Left cardiac atrium (tissue), 4 donors: ENCODE results near the gene LYPD6B. TPM values are rescaled to one million over a fixed set of nuclear protein-coding genes. Genes with fewer than 3 reads are reported as not detected.
"Not testable (repeated sequence)": the region's sequence is repeated elsewhere in the genome, so short reads cannot be mapped to it uniquely, and the experiment has no call there.

Source experiments
- ATAC-seq, 2 donors: fragments of 200-7000 bp; cut with Tn5 transposase; one replicate each; pipeline ENCODE4 v1.9.1; 2020; ENCODE audit warnings: mild to moderate bottlenecking in 2 of 2, moderate library complexity in 2 of 2
- DNase-seq: peaks from one replicate; pipeline ENCODE4 v3.0.0-alpha.2; 2020
- intact Hi-C, 2 donors: fragments of 100-400 bp; cut with DNase I; formaldehyde crosslinking; loops; one replicate each; pipeline versions ENCODE4 v1.14.1 to v1.15.1; 2022 to 2023
- total RNA-seq, 2 donors: library from RNA; stranded (reverse); fragmentation: NEBNext Ultra II Directional; extraction: Animal tissue kit (Norgen Biotek cat#: 25700); gene quantifications; one replicate each; pipeline ENCODE4 v1.2.1, GENCODE V29; 2021
- donor health status: DM: no; HTN: yes; CAD: no.
- donor health status: DM: no; HTN: yes; CAD: no; lungs with severe emphysema.
- donor health status: DM: yes; HTN: yes; CAD: no.
- donor health status: Dilated cardiomyopathy.

LYPD6B gene
- total RNA-seq, 2 donors from 2014 or later = not detected

- no peak for ATAC-seq
- DNase-seq = no peak
- intact Hi-C loops = no loop called here
Observed at GRCh38 chr2:149221002-149221401, 182.5 kb downstream of the LYPD6B start.

- ATAC-seq = no peak
- DNase-seq = no peak
- intact Hi-C loops = no loop called here
Observed at GRCh38 chr2:149221898-149222297, 183.4 kb downstream of the LYPD6B start.

GRCh38 chr2:149223472-149224095 is 185.1 kb downstream of the LYPD6B start:
- intact Hi-C loops = no loop called here
- no peak for DNase-seq
- ATAC-seq = no peak

- no peak for ATAC-seq
- intact Hi-C loops = no loop called here
- no peak for DNase-seq
Observed at GRCh38 chr2:149224543-149224942, 186.0 kb downstream of the LYPD6B start.

- DNase-seq (no peak), ATAC-seq (no peak)
- intact Hi-C loops = no loop called here
Observed at GRCh38 chr2:149225446-149225845, 186.9 kb downstream of the LYPD6B start.

- ATAC-seq (no peak), DNase-seq (no peak)
- intact Hi-C loops = no loop called here
Observed at GRCh38 chr2:149226790-149227189, 188.3 kb downstream of the LYPD6B start.

GRCh38 chr2:149235816-149236375 is 197.4 kb downstream of the LYPD6B start:
- DNase-seq (no peak), ATAC-seq (no peak)
- intact Hi-C loops = no loop called here

- intact Hi-C loops = no loop called here
- DNase-seq (no peak), ATAC-seq (no peak)
Observed at GRCh38 chr2:149236410-149236809, 197.9 kb downstream of the LYPD6B start.

- no peak for DNase-seq
- intact Hi-C loops = no loop called here
- ATAC-seq = no peak
Observed at GRCh38 chr2:149246186-149246585, 207.7 kb downstream of the LYPD6B start.

- intact Hi-C loops, ATAC-seq, DNase-seq: not testable (repeated sequence)
Observed at GRCh38 chr2:149251436-149251835, 212.9 kb downstream of the LYPD6B start.

- not testable (repeated sequence) for DNase-seq, ATAC-seq
Observed at GRCh38 chr2:149256877-149257276, 218.4 kb downstream of the LYPD6B start.

GRCh38 chr2:149258531-149258930 is 220.0 kb downstream of the LYPD6B start:
- DNase-seq (no peak), ATAC-seq (no peak)
- intact Hi-C loops = no loop called here

More at GRCh38 chr2:149256877-149257276, 218.4 kb downstream of the LYPD6B start:
- intact Hi-C loops = not testable (repeated sequence)

- ATAC-seq (no peak), DNase-seq (no peak)
- intact Hi-C loops = no loop called here
Observed at GRCh38 chr2:149259136-149259535, 220.6 kb downstream of the LYPD6B start.

GRCh38 chr2:149261692-149262091 is 223.2 kb downstream of the LYPD6B start:
- intact Hi-C loops = no loop called here
- DNase-seq (no peak), ATAC-seq (no peak)

Other genes starting within 250 kb of the LYPD6B start
- gene KIF5C, start 163.5 kb upstream of the LYPD6B start, total RNA-seq = 1 to 10 TPM; 1.1 to 1.4 TPM